Measurements from ENCODE around the gene HSPA4. TPM values are rescaled to one million over a fixed set of nuclear protein-coding genes. Genes with fewer than 3 reads are reported as not detected.

Gene HSPA4
- total RNA-seq, 1 experiment from 2014 or later: 218 TPM

DNA sequence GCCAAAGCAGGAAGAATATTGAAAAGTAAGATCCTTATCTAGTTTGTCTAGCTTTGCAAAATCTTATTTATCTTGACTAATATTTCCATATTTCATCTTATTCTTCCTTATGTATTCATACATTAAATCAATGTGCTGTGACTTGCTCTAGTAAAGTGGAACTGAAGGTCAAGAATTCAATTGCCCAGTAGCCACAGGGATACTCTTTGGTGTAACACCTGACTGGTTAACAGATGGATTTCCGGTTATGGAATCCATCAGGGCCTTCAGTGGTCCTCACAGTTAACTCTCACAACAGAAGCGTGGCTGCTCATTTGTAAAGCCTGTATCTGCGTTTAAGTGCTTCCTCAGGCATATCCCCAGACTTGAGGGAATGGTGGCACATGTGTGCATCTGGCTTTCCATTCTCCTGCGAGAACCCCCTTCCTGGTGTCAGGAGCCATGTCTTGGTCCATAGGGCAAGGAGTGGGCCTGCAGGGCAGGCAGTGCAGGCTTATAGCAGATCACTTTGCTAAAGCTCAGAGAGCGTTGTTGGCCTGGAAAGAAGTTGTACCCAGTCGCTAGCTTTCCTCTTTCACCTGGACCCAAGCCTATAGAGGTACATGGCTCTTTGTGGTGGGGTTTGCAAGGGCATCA lies 99.2 kb downstream of the HSPA4 start:
- Histone ChIP-seq H3K36me3 (no peaks in the 10 kb centered on the region), H3K27ac (no peak overlapping the region), H3K4me1 (replicated peaks) (peaks cover 11% of the 10 kb centered on the region), H3K4me3 (no peak overlapping the region), H3K9me3 (replicated peaks) (no peaks in the 10 kb centered on the region), H3K27me3 (replicated peaks) (no peaks in the 10 kb centered on the region)
- no peak for DNase-seq (ENCODE audit: low read depth in 1 of 2, low spot score in 2 of 2)

DNA sequence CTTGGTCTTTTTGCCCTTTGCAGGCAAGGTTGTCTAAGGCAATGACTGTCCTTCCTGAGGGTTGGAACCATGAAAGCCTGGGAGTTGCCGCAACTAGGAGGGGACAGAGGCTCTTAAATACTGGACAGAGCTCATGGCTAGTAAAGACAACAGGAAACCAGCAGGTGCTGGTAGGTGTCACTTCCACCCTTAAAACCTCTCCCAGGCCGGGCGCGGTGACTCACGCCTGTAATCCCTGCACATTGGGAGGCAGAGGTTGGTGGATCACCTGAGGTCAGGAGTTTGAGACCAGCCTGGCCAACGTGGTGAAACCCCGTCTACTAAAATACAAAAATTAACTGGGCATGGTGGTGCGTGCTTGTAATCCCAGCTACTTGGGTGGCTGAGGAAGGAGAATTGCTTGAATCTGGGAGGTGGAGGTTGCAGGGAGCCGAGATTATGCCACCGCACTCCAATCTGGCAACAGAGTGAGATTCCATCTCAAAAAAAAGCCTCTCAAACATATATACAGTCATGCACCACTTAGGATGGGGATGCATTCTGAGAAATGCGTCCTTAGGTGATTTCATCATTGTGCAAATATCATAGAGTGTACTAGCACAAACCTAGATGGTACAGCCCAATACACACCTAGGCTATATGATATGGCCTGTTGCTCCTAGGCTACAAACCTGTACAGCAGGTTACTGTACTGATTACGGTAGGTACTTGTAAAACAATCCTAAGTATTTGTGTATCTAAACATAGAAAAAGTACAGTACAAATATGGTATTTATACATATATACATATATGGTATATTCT lies 102.7 kb downstream of the HSPA4 start:
- Histone ChIP-seq H3K4me1 (replicated peaks) (peaks cover 13% of the 10 kb centered on the region), H3K27ac (no peak overlapping the region), H3K36me3 (no peaks in the 10 kb centered on the region), H3K4me3 (no peak overlapping the region), H3K27me3 (replicated peaks) (no peaks in the 10 kb centered on the region), H3K9me3 (replicated peaks) (0 out of 2 replicates have a peak, but pooled peaks cover 4% of the 10 kb centered on the region)
- DNase-seq (ENCODE audit: low read depth in 1 of 2, low spot score in 2 of 2): no peak

DNA sequence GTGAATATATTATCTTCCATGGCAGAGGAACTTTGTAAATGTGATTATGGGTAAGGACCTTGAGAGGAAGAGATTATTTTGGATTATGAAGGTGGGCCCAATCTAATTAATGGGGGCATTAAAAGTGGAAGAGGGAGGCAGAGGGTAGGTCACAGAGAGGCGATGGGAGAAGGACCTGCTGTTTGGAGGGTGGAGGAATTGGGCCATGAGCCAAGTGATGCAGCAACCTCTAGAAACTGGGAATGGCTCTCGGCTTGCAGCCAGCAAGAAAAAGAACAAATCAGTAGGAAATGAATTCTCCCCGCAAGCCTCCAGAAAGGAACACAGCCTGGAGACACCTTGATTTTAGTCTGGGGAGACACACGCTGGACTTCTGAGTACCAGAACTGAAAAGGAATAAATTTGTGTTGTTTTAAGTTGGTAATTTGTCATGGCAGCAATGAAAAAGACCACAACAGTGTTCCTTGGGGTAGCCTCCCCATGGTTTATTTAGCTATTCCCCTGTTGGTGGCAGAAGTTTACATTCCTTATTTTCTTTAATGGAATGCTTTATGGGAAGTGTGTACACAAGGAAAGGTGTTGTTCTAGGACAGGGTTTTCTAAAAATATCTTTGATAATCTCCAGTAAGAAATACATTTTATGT lies 103.6 kb downstream of the HSPA4 start:
- Histone ChIP-seq H3K36me3 (no peaks in the 10 kb centered on the region), H3K4me1 (replicated peaks) (peaks cover 13% of the 10 kb centered on the region), H3K4me3 (no peak overlapping the region), H3K27ac (no peak overlapping the region), H3K27me3 (replicated peaks) (no peaks in the 10 kb centered on the region), H3K9me3 (replicated peaks) (0 out of 2 replicates have a peak, but pooled peaks cover 4% of the 10 kb centered on the region)
- DNase-seq (ENCODE audit: low read depth in 1 of 2, low spot score in 2 of 2): peak in 1 of 2 experiments; percentile 58

Other genes starting within 250 kb of the HSPA4 start
- gene SOWAHA, start 238.7 kb upstream of the HSPA4 start, total RNA-seq (2014; rRNA removed; shearing (Covaris generic)): not detected in 2 replicates
- gene SHROOM1, start 221.4 kb upstream of the HSPA4 start, total RNA-seq (2014; rRNA removed; shearing (Covaris generic)): 24.1 and 31.2 TPM in 2 replicates
- 0.09 and 0.21 TPM in 2 replicates for gene GDF9, start 185.5 kb upstream of the HSPA4 start, total RNA-seq (2014; rRNA removed; shearing (Covaris generic))
- 330 and 440 TPM in 2 replicates for gene UQCRQ, start 185.4 kb upstream of the HSPA4 start, total RNA-seq (2014; rRNA removed; shearing (Covaris generic))
- 0.37 and 5.5 TPM in 2 replicates for gene LEAP2, start 178.3 kb upstream of the HSPA4 start, total RNA-seq (2014; rRNA removed; shearing (Covaris generic))
- gene AFF4, start 88.4 kb upstream of the HSPA4 start, total RNA-seq (2014; rRNA removed; shearing (Covaris generic)): 31.6 and 55.6 TPM in 2 replicates
- 53.7 and 66.4 TPM in 2 replicates for gene ZCCHC10, start 25.5 kb upstream of the HSPA4 start, total RNA-seq (2014; rRNA removed; shearing (Covaris generic))